AG08396 (cell line): ENCODE measurements around the gene OSBP.
A peak's percentile ranks its signal among the peaks of the same experiment; 100 is the strongest.
"Not testable (repeated sequence)": the region's sequence is repeated elsewhere in the genome, so short reads cannot be mapped to it uniquely, and the experiment has no call there.

Source experiments
- DNase-seq: peaks from one replicate; pipeline ENCODE4 v3.0.0; 2012; ENCODE audit warnings: low spot score, mixed read lengths

Gene OSBP

DNA sequence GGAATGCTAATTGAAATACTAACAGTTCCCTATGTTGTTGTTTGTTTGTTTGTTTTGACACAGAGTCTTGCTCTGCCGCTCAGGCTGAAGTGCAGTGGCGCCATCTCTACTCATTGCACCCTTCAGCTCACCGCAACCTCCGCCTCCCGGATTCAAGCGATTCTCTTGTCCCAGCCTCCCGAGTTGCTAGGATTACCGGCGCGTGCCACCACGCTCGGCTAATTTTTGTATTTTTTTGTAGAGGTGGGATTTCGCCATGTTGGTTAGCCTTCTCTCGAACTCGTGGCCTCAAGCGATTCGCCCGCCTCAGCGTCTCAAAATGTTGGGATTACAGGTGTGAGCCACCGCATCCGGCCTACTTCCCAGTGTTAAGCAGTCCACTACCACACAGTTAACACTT lies 62.3 kb downstream of the OSBP start:
- no peak for DNase-seq

DNA sequence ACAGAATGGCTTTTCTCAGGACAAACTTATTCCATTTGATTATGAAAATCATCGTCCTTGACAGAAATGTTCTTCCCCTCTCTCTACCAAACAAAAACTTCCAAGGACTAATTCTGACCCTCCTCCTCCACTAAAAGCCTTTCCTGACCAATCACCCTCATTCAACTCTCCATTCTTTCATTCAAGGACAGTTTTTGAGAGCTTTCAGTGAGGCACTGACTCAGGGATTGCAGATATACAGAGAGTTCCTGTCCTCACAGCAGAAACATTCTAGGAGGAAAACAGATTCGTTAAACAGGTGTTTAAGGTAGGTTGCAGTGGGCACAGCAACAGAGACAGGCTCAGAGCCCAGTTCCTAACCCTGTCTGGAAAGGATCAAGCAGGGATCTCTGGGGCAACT lies 62.7 kb downstream of the OSBP start:
- no peak for DNase-seq

DNA sequence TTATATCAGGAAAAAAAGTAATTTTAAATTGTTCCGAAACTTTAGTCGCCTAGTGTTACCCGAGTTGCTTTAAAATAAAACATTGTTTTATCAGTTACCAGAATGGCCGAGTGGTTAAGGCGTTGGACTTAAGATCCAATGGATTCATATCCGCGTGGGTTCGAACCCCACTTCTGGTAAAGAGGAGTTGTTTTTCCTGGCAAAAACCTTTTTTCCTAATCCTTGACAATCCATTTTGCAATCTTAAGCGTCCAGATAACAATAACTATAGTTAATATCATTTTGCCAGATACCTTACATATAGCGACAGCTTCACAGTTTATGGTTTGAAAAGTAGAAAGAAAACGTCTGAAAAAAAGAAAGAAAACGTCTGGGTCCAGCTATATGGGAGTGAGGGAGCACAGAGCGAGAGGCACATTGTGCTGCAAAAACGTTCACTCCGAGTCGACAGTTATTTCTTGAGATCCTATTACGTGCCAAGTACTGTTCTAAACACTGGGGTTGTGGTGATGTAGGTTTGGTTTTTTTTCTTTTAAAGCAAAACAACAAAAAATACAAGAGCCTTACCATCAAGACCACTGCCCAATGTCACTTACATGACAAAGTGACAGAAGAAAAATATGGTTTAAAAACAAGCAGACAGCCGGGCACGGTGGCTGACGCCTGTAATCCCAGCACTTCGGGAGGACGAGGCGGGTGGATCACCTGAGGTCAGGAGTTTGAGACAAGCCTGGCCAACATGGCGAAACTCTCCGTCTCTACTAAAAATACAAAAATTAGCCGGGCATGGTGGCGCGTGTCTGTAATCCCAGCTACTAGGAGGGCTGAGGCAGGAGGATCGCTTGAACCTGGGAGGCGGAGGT lies 63.7 kb downstream of the OSBP start:
- no peak for DNase-seq

DNA sequence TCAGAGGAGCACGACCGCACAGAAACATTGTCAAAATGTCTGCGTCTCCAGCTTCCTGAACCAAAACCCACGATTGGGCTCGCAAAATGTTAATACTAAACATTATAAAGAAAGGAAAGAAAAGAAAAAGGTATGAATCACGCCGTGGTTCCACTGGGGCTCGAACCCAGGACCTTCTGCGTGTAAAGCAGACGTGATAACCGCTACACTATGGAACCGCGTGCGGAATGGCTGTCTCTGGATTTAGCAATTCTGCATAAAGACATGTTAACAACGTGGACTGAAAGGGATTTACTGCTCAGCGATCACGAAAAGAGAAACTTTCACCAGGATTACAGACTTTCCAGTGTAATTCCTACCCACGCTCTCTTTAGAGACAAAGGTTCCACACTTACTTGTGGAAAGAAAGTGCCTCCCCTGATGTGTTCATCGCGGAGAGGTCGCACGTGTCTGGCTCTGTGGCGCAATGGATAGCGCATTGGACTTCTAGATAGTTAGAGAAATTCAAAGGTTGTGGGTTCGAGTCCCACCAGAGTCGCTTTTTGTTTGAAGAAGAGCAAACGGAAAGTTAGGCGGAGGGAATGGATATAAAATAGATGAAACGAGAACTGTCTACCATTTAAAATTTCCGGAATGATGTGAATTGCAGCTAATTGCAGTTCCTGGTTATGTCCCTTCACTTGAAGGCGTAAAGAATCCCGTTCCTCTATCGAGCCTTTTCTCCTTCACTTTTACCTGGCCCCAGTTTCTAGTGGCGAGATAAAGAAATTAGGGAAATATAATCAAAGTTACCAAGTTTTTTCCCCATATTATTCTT lies 64.5 kb downstream of the OSBP start:
- DNase-seq, result peak; percentile 39

DNA sequence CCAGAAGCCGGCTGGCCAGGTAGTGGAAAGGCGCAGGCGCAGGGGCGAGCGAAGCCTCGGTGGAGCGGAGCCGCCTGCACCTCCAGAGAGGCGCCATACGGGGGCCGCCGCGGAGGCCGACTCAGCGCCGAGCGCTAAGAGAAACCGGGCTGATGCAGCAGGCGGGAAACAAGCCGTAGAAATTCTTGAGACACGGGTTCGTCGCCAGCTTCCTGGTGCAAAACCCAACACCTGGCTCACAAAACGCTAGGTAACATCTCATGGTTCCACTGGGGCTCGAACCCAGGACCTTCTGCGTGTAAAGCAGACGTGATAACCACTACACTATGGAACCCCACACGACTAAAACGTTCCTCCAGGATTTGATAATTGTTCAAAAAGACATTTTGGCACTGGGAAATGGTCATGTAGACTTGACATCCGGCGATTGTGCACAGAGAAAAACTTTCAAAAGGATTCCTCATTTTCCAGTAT lies 65.2 kb downstream of the OSBP start:
- peak; percentile 85 for DNase-seq

DNA sequence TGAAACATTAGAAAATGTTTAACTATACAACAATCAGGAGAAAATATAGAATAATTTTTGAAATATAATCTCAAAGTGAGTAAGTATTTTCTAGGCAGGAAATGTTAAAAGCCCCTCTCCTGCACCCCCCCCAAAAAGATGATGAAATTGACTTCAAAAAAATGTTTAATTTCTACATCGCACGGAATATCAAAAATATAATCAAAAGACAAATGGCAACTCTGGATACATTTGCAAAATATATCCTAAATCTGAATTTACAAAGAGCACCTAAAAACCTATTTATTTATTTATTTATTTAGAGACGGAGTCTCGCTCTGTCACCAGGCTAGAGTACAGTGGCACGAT lies 67.3 kb downstream of the OSBP start:
- DNase-seq, result no peak

DNA sequence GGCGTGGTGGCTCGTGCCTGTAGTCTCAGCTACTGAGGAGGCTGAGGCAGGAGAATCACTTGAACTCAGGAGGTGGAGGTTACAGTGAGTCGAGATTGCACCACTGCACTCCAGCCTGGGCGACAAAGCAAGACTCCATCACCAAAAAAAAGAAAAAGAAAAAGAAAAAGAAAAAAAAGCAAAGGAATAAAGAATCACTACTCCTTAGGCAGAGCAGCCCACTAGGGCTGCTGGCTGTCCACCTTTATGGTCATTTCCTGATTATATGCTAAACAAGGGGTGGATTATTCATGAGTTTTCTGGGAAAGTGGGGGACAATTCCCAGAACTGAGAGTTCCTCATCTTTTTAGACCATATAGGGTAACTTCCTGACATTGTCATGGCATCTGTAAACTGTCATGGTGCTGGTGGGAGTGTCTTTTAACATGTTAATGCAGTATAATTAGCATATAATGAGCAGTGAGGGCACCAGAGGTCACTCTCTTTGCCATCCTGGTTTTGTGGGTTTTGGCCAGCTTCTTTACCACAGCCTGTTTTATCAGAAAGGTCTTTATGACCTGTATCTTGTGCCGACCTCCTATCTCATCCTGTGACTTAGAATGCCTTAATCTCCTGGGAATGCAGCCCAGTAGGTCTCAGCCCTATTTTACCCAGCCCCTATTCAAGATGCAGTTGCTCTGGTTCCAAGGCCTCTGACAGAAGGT lies 67.8 kb downstream of the OSBP start:
- not testable (repeated sequence) for DNase-seq

DNA sequence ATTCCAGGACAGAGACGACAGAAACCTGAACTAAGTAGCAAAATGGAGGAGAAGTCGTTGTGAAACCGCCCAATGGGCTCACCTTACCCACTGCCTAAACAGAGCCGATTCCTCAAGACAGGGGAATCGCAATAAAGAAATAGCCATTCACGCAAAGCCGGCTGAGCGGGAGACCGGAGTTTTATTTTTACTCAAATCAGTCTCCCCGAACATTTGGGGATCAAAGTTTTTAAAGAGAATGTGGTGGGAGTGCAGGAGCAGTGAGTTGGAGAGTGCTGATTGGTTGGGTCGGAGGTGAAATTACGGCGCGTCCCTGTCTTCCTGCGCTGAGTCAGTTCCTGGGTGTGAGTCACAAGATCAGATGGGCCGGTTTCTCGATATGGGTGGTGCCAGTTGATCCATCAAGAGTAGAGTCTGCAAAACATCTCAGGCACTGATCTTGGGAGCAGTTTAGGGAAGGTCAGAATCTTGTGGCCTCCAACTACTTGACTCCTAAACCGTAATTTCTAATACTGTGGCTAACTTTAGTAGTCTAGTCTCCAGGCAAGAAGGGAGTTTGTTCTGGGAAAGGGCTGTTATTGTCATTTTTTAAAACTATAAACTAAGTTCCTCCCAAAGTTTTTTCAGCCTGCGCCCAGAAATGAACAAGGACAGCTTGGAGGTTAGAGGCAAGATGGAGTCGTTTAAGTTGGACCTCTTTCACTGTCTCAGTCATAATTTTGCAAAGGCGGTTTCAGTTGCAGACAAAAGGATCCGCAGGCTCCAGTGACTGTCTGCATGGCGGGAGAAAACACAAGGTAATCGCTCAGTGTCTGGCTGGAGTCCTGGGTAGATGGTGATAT lies 70.2 kb downstream of the OSBP start:
- DNase-seq, result no peak

DNA sequence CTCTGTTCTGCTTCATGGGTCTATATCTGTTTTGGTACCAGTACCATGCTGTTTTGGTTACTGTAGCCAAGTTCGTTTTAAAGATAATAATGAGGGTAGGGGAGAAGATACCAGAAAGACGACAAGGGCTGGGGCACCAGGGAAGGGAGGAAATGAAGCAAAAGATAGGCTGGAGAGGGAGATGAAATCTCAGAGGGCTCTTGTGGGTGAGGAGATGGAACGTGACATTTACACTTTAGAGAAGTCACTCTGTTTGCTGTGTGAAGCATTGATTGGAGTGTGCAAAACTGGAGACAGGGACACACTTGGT lies 70.8 kb downstream of the OSBP start:
- DNase-seq, result no peak

DNA sequence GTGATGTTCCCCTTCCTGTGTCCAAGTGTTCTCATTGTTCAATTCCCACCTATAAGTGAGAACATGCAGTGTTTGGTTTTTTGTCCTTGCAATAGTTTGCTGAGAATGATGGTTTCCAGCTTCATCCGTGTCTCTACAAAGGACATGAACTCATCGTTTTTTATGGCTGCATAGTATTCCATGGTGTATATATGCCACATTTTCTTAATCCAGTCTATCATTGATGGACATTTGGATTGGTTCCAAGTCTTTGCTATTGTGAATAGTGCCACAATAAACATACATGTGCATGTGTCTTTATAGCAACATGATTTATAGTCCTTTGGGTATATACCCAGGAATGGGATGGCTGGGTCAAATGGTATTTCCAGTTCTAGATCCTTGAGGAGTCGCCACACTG lies 71.9 kb downstream of the OSBP start:
- not testable (repeated sequence) for DNase-seq

DNA sequence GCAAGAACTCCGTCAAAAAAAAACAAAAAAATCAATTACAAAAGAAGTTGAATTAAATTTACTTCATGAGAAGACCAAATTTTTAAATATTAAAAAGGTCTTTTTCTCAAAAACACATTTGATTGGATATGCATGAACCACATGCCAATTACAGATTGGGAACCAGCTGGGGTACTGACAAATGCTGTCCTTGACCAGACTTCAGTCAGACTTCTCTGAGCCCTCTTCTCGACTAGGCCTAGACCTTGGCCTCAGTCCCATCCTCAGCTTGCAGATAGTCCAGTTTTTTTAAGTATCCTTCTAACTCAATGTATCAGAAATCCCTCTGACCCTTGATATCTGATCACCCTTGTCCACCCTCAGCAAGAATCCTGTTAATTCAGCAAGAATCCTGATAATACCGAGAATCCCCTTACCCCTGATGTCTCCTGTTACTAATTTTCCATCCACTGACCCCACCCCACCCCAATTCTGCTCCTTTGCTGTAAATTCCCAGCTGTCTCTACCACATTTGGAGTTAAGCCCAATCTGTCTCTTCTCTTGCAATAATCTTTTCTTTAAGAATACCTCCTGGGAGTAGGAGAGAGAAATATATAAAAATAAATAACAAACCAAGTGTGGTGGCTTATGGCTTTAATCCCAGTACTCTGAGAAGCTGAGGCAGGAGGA lies 73.3 kb downstream of the OSBP start:
- no peak for DNase-seq

DNA sequence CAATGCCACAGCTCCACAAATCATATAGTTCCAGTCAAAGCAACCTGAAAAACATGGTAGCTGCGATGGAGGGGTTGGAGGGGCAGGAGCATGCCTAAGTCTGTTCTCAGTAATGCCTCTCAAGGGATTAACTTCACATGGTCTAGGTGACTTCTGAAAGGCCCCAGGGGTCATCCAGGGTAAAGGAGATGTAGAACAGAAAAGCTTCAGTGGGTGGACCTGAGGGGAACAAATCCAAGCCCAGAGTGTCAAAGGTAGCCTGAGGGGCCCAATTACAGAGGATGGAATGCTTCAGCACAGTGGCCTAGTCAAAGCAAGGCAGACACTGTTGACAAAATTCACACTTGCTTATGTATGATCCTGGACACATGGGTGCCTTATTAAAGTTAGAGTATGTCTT lies 80.9 kb downstream of the OSBP start:
- DNase-seq, result no peak

DNA sequence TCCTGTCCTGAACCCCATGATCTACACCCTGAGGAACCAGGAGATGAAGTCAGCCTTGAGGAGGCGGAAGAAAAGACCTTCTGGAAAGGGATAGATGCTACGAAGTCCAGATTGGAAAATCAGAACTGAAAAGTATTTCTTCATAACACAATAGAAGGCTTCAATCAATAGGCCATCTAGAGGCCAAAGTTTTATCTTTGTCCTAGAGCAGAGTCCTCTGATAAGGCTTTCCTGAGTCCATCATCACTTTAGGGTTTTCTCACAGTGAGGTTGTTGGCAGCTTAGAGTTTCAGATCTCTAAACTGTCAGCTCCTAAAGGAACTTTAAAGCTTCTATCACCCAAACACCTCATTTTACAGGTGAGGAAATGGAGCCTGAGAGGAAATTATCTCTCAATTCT lies 83.0 kb downstream of the OSBP start:
- DNase-seq, result no peak

DNA sequence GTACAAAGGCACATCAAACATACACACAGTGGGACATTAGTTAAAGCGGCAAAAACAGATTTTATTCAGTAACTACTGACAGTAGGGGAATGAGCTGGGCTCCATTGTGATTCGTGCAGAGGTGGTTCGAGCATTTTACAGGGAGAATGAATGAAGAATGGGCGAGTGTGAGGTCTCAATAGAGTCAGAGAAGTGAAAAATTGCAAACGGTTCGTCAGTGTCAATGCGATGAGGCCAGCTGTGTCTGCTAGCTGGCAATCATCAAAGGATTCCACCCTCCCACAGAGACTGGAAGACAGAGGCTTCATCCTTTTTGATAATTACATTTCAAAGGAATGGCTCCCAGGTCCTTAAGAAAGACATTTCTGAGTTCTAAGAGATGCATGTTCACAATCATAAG lies 86.9 kb downstream of the OSBP start:
- no peak for DNase-seq
